Epithelial cell of proximal tubule (primary cell): Measurements from ENCODE around the gene ADGB. TPM values are rescaled to one million over a fixed set of nuclear protein-coding genes. Genes with fewer than 3 reads are reported as not detected.

ENCODE experiments used
- DNase-seq: peaks from one replicate; pipeline ENCODE4 v3.0.0-alpha.2; 2011; ENCODE audit warnings: low read depth
- H3K4me3 ChIP-seq: 2 replicates; pipeline ENCODE4 v1.5.1; 2011; ENCODE audit warnings: low read depth, mild to moderate bottlenecking, low read length
- total RNA-seq: library from RNA; depleted of rRNA; stranded (reverse); fragments of >200 nt; gene quantifications from 2 replicates; pipeline ENCODE4 v1.2.3, GENCODE V29; 2015
- TF ChIP-seq, protein P1 (sequence below): conservative IDR thresholded peaks from 2 replicates; pipeline ENCODE4 v1.5.1; 2012; ENCODE audit warnings: low read depth, mild to moderate bottlenecking, low read length

ADGB gene
- total RNA-seq, 1 donor from 2014 or later = not detected

DNA sequence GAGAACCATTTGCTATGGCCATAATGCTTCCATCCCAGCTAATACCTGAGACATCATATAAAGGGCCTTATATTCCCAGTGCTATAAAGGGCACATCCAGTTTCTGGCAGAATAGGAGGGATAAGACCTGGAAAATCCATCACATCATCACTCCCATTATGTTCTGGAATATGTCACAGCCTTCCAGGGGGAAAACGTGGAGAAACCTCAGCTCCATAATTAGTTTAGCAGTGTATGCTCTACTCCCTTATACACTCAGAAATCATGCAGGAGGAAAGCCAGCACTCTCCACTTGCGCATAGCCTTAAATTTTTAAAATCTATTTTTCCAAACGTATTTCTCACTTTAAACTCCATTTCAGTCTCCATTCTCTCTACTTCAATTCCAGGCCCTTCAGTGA is 140.9 kb downstream of the ADGB start:
- H3K4me3 ChIP-seq = no peak overlapping the region

DNA sequence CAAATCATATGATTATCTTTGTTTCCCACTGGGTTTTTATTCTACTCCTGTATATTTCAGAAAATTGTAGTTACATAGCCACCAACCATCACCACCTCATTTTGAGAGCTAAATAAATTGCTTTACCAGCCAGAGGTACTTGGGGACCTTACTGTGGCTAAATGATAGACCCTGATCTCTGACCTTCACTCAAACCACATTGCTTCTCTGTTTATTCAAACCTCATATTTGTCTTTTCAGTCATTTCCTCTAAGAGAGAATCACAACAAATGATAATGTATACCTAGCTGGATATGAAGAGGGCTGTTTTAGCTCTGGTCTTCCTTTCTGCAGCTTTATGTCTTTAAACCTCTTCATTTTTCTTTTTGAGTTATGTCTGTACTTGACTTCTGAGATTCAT is 142.8 kb downstream of the ADGB start:
- TF ChIP-seq, protein P1, sequence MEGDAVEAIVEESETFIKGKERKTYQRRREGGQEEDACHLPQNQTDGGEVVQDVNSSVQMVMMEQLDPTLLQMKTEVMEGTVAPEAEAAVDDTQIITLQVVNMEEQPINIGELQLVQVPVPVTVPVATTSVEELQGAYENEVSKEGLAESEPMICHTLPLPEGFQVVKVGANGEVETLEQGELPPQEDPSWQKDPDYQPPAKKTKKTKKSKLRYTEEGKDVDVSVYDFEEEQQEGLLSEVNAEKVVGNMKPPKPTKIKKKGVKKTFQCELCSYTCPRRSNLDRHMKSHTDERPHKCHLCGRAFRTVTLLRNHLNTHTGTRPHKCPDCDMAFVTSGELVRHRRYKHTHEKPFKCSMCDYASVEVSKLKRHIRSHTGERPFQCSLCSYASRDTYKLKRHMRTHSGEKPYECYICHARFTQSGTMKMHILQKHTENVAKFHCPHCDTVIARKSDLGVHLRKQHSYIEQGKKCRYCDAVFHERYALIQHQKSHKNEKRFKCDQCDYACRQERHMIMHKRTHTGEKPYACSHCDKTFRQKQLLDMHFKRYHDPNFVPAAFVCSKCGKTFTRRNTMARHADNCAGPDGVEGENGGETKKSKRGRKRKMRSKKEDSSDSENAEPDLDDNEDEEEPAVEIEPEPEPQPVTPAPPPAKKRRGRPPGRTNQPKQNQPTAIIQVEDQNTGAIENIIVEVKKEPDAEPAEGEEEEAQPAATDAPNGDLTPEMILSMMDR = no peak
- no peak for DNase-seq
- no peak overlapping the region for H3K4me3 ChIP-seq

More for the DNA sequence above, 140.9 kb downstream of the ADGB start:
- TF ChIP-seq, protein P1 = no peak
- DNase-seq = no peak

DNA sequence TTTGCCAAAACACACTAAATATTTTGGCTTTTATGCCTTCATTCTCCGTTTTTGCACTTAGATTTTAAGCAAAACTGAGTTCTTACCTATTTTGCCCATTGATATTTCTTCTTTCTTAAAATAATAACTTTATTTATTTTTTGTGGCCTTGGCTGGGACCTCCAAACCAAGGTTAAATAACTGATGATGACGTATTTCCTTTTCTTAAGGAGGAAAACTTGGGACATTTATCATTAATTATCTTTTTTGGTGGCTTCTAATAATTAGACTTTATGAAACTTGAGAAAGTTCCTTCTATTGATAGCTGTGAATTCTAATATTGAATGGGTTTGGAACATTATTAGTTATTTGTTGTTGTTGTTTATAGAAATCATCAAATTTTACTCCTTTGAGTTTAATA is 154.5 kb downstream of the ADGB start:
- no peak overlapping the region for H3K4me3 ChIP-seq
- no peak for DNase-seq
- TF ChIP-seq, protein P1 = no peak

DNA sequence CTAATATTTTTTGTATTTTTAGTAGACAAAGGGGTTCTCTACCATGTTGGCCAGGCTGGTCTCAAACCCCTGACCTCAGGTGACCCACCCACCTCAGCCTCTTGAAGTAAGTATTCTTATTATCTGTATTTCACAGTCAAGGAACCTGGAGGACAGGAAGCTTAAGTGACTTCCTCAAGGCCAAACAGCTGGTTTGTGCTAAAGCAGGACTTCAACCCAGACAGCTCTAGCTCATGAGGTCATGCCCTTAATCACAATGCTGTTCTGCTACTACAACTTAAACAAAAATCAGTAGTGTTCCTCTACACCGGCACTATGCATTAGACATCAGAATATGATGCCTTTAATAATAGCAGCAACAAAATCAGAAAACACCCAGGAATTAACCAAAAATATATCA is 168.9 kb downstream of the ADGB start:
- TF ChIP-seq, protein P1 = no peak
- no peak for DNase-seq
- H3K4me3 ChIP-seq = no peak overlapping the region

DNA sequence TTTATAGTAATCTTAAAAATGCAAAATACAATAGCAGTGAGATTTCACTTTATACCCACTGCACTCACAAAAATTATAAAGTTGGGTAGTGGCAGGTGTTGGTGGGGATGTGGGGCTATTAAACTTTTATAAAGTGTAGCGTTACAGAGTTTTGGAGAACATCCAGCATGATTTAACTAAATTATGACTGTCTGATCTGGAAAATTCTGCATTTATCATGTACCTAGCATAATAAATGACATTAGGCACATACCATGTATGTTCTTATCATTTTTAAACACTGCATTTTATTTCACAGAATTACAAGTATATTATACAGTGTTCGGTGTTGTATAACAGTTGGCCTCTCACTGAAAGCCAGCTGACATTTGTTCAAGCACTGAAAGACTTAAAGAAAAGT is 169.9 kb downstream of the ADGB start:
- TF ChIP-seq, protein P1 = no peak
- no peak for DNase-seq
- no peak overlapping the region for H3K4me3 ChIP-seq

DNA sequence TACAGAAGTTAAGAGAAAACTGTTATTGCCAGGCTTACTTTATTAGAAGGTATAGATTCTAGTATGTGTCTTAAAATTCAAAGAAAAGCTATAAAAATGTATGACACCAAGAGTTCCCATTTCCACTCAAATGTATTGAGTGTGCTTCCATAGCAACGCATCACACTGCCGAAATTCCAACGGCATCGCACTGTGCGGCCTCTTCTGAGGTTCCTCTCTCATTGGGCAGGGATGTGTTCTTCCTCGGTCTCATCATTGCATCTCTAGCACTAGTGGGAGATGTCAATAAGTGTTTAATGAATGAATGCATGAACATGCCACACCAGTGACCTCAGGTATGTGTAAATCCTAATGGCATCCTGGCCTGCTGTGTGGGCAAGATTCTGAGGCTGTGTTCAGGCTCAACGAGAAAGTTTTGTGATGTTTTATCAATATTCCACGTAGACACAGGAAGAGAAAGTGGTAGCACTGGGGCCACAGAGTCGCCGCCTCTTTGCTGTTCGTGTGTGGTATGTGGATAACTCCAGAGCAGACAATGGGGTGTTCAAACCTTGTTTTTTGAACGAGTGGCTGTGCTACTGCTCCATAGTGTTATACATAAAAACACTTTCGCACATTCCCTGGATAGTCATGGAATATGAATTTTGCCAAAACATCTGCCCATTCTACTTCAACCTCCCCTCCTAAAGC is 171.6 kb downstream of the ADGB start:
- TF ChIP-seq, protein P1 = no peak
- no peak overlapping the region for H3K4me3 ChIP-seq
- no peak for DNase-seq

DNA sequence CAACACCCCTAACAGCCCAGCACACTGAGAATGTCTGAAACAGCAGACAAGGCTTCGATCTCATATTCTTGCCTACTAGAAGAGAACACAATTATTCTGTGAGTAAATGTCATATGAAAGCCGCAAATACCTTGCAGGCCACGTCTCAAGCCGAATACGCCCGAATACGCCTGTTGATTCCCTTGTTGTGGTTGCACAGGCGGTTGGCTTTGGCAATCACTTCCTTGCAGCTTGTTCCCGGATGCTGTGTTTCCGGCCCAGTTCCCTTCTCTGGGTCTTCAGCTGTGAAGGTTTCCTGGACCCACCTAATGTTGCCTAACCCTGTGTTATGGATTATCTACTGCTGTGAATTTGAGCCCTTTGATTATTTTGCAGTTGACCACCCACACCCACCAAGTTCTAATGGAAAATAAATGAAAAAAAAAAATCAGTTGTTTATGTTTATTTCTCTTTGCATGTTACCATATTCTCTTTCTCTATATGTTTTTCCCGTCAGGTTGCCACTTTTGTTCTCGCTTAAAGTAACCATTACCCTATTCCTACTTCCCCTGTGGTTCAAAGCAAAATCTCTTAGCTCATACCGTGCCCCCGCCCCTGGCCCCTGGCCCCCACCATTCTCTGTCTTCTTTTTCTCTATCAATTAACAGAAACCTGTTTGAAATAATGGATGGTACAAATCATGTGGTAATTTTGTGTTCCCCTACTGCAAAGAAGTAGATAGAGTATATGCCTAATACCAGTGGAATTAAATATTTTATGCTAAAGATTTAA is 172.4 kb downstream of the ADGB start:
- TF ChIP-seq, protein P1 = no peak
- H3K4me3 ChIP-seq = no peak overlapping the region
- no peak for DNase-seq
